Osteocyte (in vitro differentiated cells): ENCODE results near the gene SIRT3. TPM values are rescaled to one million over a fixed set of nuclear protein-coding genes. Genes with fewer than 3 reads are reported as not detected.

Experiments
- DNase-seq: peaks from one replicate; pipeline ENCODE4 v3.0.0; 2021; ENCODE audit warnings: mixed read lengths; ENCODE audit not compliant: unreplicated experiment; ENCODE audit errors: extremely low spot score
- H3K27ac Mint-ChIP-seq: one replicate; pipeline ENCODE4 v1.8.0; 2021; ENCODE audit warnings: mild to moderate bottlenecking, mixed read lengths; ENCODE audit not compliant: unreplicated experiment
- H3K27me3 Mint-ChIP-seq: one replicate; pipeline ENCODE4 v1.8.0; 2021; ENCODE audit warnings: mixed read lengths; ENCODE audit not compliant: unreplicated experiment
- H3K36me3 Mint-ChIP-seq: one replicate; pipeline ENCODE4 v1.8.0; 2021; ENCODE audit warnings: mixed read lengths; ENCODE audit not compliant: unreplicated experiment
- H3K4me1 Mint-ChIP-seq: one replicate; pipeline ENCODE4 v1.8.0; 2021; ENCODE audit warnings: mixed read lengths; ENCODE audit not compliant: unreplicated experiment
- H3K4me3 Mint-ChIP-seq: one replicate; pipeline ENCODE4 v1.8.0; 2021; ENCODE audit warnings: mild to moderate bottlenecking, moderate library complexity, mixed read lengths; ENCODE audit not compliant: unreplicated experiment
- H3K9me3 Mint-ChIP-seq: one replicate; pipeline ENCODE4 v1.8.0; 2021; ENCODE audit warnings: mixed read lengths; ENCODE audit not compliant: unreplicated experiment
- CTCF ChIP-seq: fragments of 200-600 bp; sonication (generic); IDR thresholded peaks from 2 replicates; pipeline ENCODE4 v1.5.0; 2021; ENCODE audit warnings: antibody characterized with exemption, mild to moderate bottlenecking, moderate library complexity
- total RNA-seq: library from RNA; stranded (reverse); gene quantifications from 2 replicates; pipeline ENCODE4 v1.2.1, GENCODE V29; 2021

SIRT3 gene
- total RNA-seq, 1 donor from 2014 or later = 25.7 TPM

- no peak overlapping the region for H3K4me3 Mint-ChIP-seq
- no peaks in the 10 kb centered on the region for H3K36me3 Mint-ChIP-seq
- no peak for TF ChIP-seq CTCF
- H3K9me3 Mint-ChIP-seq = peaks cover 9% of the 10 kb centered on the region
- DNase-seq = no peak
- H3K27me3 Mint-ChIP-seq = peaks cover 17% of the 10 kb centered on the region
- no peak overlapping the region for H3K27ac Mint-ChIP-seq
- H3K4me1 Mint-ChIP-seq = no peaks in the 10 kb centered on the region
Observed at GRCh38 chr11:280706-281485, 44.8 kb upstream of the SIRT3 start.

- no peak for DNase-seq
- no peak overlapping the region for H3K27ac Mint-ChIP-seq
- H3K4me3 Mint-ChIP-seq = no peak overlapping the region
- no peak for TF ChIP-seq CTCF
- no peaks in the 10 kb centered on the region for H3K4me1 Mint-ChIP-seq
- no peaks in the 10 kb centered on the region for H3K36me3 Mint-ChIP-seq
- peaks cover 10% of the 10 kb centered on the region for H3K9me3 Mint-ChIP-seq
- H3K27me3 Mint-ChIP-seq = peaks cover 23% of the 10 kb centered on the region
Observed at GRCh38 chr11:279966-280705, 44.0 kb upstream of the SIRT3 start.

DNA sequence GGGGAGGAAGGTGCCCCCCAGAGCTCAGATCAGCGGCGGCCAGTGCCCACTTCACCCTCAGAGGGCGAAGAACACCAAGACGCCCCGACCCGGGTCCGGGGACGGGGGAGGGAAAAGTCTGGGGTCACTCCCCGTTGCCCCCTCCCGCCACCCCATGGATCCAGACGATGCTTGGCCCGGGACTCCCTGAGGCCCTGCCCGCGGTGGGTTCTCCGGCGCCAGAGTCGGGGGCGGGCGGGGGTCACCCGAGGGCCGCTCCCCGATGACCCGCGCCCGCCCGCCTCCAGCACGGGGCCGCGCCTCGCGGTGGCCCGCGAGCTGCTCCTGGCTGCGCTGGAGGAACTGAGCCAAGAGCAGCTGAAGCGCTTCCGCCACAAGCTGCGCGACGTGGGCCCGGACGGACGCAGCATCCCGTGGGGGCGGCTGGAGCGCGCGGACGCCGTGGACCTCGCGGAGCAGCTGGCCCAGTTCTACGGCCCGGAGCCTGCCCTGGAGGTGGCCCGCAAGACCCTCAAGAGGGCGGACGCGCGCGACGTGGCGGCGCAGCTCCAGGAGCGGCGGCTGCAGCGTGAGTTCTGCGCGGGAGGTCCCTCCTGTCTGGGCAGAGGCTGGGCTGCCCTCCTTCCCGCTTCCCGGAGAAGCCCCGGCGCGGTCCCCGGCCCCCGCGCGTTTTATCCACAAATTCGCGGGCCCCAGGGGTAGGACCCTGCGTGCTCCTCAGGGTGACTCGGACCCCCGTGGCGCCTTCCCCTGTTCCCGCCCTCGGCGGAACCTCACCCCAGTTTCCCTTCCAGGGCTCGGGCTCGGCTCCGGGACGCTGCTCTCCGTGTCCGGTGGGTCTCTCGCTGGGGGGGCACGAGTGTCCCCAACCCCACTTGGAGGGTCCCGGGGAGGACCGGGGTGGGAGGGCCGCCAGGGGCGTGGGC is 43.2 kb upstream of the SIRT3 start:
- no peaks in the 10 kb centered on the region for H3K36me3 Mint-ChIP-seq
- peaks cover 10% of the 10 kb centered on the region for H3K9me3 Mint-ChIP-seq
- no peak overlapping the region for H3K4me3 Mint-ChIP-seq
- H3K27me3 Mint-ChIP-seq = peaks cover 30% of the 10 kb centered on the region
- H3K4me1 Mint-ChIP-seq = no peaks in the 10 kb centered on the region
- DNase-seq = no peak
- H3K27ac Mint-ChIP-seq = no peak overlapping the region
- no peak for TF ChIP-seq CTCF

- H3K4me3 Mint-ChIP-seq = no peak within 1 kb of the TSS
- H3K4me1 Mint-ChIP-seq = no peaks in the 10 kb centered on the region
- peaks cover 10% of the 10 kb centered on the region for H3K9me3 Mint-ChIP-seq
- DNase-seq = no peak
- H3K27me3 Mint-ChIP-seq = peaks cover 38% of the 10 kb centered on the region
- no peak within 1 kb of the TSS for H3K27ac Mint-ChIP-seq
- no peak for TF ChIP-seq CTCF
- no peaks in the 10 kb centered on the region for H3K36me3 Mint-ChIP-seq
Observed at GRCh38 chr11:278001-278951, 42.1 kb upstream of the SIRT3 start, which contains the start of gene NLRP6. TSS of gene NLRP6 (plus strand) at chr11:278407. CDS start at chr11:278570, 163 bp downstream.
